Kidney (tissue), 14 donors: ENCODE measurements around the gene LRRC4C. TPM values are rescaled to one million over a fixed set of nuclear protein-coding genes. Genes with fewer than 3 reads are reported as not detected.

Source experiments
- DNase-seq, 5 donors: peaks; one replicate each; pipeline ENCODE4 v3.0.0-alpha.2; 2013 to 2020
- FAIRE-seq: peaks from 2 replicates; lab custom pipeline; 2012; peaks lifted over from hg19 to GRCh38; lab: Jason Lieb, UNC
- H3K27ac ChIP-seq, 2 donors: one replicate each; pipeline ENCODE4 v1.7.0; 2013; ENCODE audit warnings: low read depth in 2 of 2, low read length in 2 of 2, inconsistent platforms in 1 of 2
- H3K27me3 ChIP-seq: one replicate; pipeline ENCODE4 v1.7.1; 2013; ENCODE audit warnings: low read length, inconsistent platforms; ENCODE audit not compliant: control insufficient read depth, insufficient read depth
- H3K36me3 ChIP-seq, 3 donors: one replicate each; pipeline versions ENCODE4 v1.7.0 to v1.7.1; 2013; ENCODE audit warnings: low read length in 3 of 3, control low read depth in 1 of 3, inconsistent platforms in 1 of 3; ENCODE audit not compliant: insufficient read depth in 3 of 3, control insufficient read depth in 2 of 3
- H3K4me1 ChIP-seq, 3 donors: one replicate each; pipeline versions ENCODE4 v1.7.0 to v1.7.1; 2013; ENCODE audit warnings: low read length in 3 of 3, inconsistent platforms in 1 of 3, low read depth in 1 of 3; ENCODE audit not compliant: control insufficient read depth in 2 of 3, insufficient read depth in 2 of 3
- H3K4me3 ChIP-seq, 3 donors: one replicate each; pipeline versions ENCODE4 v1.7.0 to v1.8.1; 2013; ENCODE audit warnings: low read length in 3 of 3, control low read depth in 1 of 3, inconsistent platforms in 1 of 3
- H3K9ac ChIP-seq, 3 donors: one replicate each; pipeline versions ENCODE4 v1.7.0 to v1.7.1; 2013; ENCODE audit warnings: low read length in 3 of 3, control low read depth in 1 of 3, inconsistent platforms in 1 of 3
- H3K9me3 ChIP-seq, 3 donors: one replicate each; pipeline versions ENCODE4 v1.7.0 to v1.7.1; 2013; ENCODE audit warnings: low read length in 3 of 3, control low read depth in 1 of 3, inconsistent platforms in 1 of 3; ENCODE audit not compliant: control insufficient read depth in 2 of 3, insufficient read depth in 1 of 3
- CTCF ChIP-seq: IDR thresholded peaks from 3 replicates; pipeline ENCODE4 v1.5.1; 2012; ENCODE audit warnings: mild to moderate bottlenecking, moderate library complexity, borderline replicate concordance; ENCODE audit not compliant: insufficient read depth; ENCODE audit errors: extremely low read depth
- intact Hi-C: fragments of 100-400 bp; cut with DNase I; formaldehyde crosslinking; loops from one replicate; pipeline ENCODE4 v1.11.1; 2022
- polyA plus RNA-seq: library from polyadenylated mRNA; stranded (reverse); fragments of 350-450 nt; fragmentation: Illumina TruSeq; extraction: RNeasy Lipid Tissue Mini Kit (QIAGEN cat#74804); gene quantifications from one replicate; pipeline ENCODE4 v1.2.3, GENCODE V29; 2014; ENCODE audit warnings: low read depth, low replicate concordance; ENCODE audit not compliant: insufficient read depth
- total RNA-seq: library from RNA; stranded (reverse); fragmentation: NEBNext Ultra II Directional; extraction: Animal tissue kit (Norgen Biotek cat#: 25700); gene quantifications from one replicate; pipeline ENCODE4 v1.2.1, GENCODE V29; 2021
- donor health status: control.
- donor health status: control.
- donor health status: control.
- donor health status: control.
- donor health status: control.
- donor health status: DM: yes; HTN: yes; CAD: no.
- donor health status: Normal renal cell carcinoma (clear cell type).

LRRC4C gene
- total and polyA plus RNA-seq, 2 donors from 2014 or later: 0.26 to 1.6 TPM

- FAIRE-seq (no peak), DNase-seq (peak in 3 of 5 donors; percentile 25 to 47 (median 37))
- no peak overlapping the region for H3K27ac ChIP-seq
- no peaks in the 10 kb centered on the region for H3K27me3 ChIP-seq
- TF ChIP-seq CTCF: no peak
- no peak overlapping the region for H3K9ac ChIP-seq
- H3K9me3 ChIP-seq: no peaks in the 10 kb centered on the region
- intact Hi-C loops: no loop called here
- H3K4me1 ChIP-seq: no peaks in the 10 kb centered on the region
- H3K4me3 ChIP-seq: no peak overlapping the region
- no peaks in the 10 kb centered on the region for H3K36me3 ChIP-seq
These were observed 1329.0 kb downstream of the LRRC4C start for GRCh38 chr11:40130427-40130826.

DNA sequence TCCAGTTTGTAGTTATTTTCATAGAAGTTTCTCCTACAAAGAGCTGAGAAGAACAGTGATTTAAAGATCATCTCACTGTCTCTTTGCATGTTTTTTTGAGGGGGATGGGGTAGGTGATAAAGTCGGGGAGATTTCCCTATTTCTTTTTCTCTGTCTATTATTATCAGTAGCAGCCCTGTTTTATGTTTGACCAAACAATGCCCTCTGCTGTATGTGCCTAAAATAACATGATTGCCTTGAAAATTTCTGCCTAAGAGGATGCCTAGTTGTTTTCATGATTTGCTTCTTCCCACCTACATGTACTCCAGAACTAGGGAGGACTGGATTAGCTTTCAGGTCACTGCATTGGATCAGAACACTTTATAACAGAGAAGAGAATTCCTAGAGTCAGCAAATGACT is 1330.2 kb downstream of the LRRC4C start:
- no peak for FAIRE-seq
- DNase-seq: peak in 3 of 5 donors; percentile 9 to 71 (median 58)
- Histone ChIP-seq H3K9me3 (no peaks in the 10 kb centered on the region), H3K9ac (no peak overlapping the region), H3K27me3 (no peaks in the 10 kb centered on the region), H3K4me3 (no peak overlapping the region), H3K36me3 (no peaks in the 10 kb centered on the region), H3K4me1 (no peaks in the 10 kb centered on the region), H3K27ac (no peak overlapping the region)
- peak; percentile 27 for TF ChIP-seq CTCF
- intact Hi-C loops: no loop called here

GRCh38 chr11:40125054-40125453 is 1334.4 kb downstream of the LRRC4C start:
- peak; percentile 7 for TF ChIP-seq CTCF
- FAIRE-seq (no peak), DNase-seq (peak in 3 of 5 donors; percentile 10 to 43 (median 38))
- no peak overlapping the region for H3K9ac ChIP-seq
- intact Hi-C loops: no loop called here
- no peaks in the 10 kb centered on the region for H3K4me1 ChIP-seq
- H3K27me3 ChIP-seq: no peaks in the 10 kb centered on the region
- H3K27ac ChIP-seq: no peak overlapping the region
- H3K9me3 ChIP-seq: peaks cover 0 to 3% (median 0%) of the 10 kb centered on the region in 3 donors
- no peak overlapping the region for H3K4me3 ChIP-seq
- no peaks in the 10 kb centered on the region for H3K36me3 ChIP-seq

- no peak overlapping the region for H3K4me3 ChIP-seq
These were observed 1339.8 kb downstream of the LRRC4C start for GRCh38 chr11:40119661-40120060.

More at GRCh38 chr11:40119661-40120060, 1339.8 kb downstream of the LRRC4C start:
- intact Hi-C loops: no loop called here
- Histone ChIP-seq H3K9me3 (peaks cover 0 to 4% (median 3%) of the 10 kb centered on the region in 3 donors), H3K27me3 (no peaks in the 10 kb centered on the region), H3K9ac (no peak overlapping the region), H3K36me3 (peaks cover 0 to 5% (median 0%) of the 10 kb centered on the region in 3 donors), H3K4me1 (no peaks in the 10 kb centered on the region), H3K27ac (no peak overlapping the region)
- DNase-seq: no peak
- no peak for FAIRE-seq
- TF ChIP-seq CTCF: no peak
